ENCODE results near the gene NELFB.

NELFB gene

DNA sequence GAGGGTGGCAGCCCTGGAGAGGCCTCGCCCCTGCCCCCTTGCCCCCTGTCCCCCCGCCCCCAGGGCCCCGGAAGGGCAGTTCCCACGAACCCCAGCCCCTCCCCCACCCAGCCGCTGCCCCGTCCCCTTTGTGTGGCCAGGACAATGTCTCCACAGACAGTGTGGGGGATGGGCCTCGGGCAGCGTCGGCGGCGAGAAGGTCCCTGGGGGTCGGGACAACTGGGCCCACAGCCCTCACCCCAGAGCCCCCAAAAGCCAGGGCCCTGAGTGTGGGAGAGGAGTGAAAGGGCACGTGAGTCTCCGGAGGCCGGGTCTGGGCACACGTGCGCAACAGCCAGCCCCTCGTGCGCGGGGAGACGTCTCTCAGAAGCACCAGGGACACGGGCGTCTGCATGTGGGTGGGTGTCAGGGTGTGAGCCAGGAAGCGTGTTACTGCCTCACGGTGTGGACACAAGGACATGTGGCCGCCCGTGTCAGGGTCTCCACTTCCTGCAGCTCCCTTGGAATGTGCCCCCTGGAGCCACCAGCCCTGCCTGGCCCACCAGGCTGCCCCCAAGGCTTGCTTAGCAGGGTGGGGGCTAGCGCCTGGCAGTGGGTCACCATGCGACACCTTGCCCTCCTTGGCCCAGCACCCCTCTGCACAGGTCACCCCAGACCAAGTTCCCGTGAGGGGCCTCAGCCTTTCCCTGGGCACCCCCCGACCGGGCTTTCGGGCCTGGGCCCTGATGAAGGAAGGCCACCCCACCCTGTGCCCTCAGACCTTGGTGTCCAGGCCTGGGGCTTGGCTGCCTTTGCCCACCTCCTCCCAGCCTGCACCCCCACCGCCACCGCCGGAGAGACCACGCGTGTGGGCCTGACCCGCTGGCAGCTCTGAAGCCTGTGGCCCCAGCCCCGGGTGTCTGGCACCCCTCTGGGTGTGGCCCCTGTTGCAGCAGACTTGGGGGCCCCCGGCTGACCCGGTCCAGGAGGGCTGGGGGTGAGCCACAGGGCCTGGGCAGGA lies 59.7 kb downstream of the NELFB start:
- Histone ChIP-seq H2BK120ac (ENCODE audit: low read depth, low read length) (peak overlapping the region; percentile 100), H4K8ac (ENCODE audit: low read depth, low read length) (peak overlapping the region; percentile 100), H3K4ac (ENCODE audit: low read length) (peak overlapping the region; percentile 100), H3K4me3 (ENCODE audit: low read length in 2 of 2) (no peak overlapping the region), H3K23ac (ENCODE audit: low read depth, low read length, poor library complexity) (peak overlapping the region; percentile 91), H3K4me2 (ENCODE audit: insufficient read depth, low read length, poor library complexity, severe bottlenecking) (peak overlapping the region; percentile 25), H3K27ac (replicated peaks; ENCODE audit: low read length) (peak overlapping the region; percentile 57), H3K27me3 (ENCODE audit: control insufficient read depth in 3 of 3, insufficient read depth in 3 of 3, low read depth in 1 of 3, low read length in 3 of 3) (no peaks in the 10 kb centered on the region), H2AK5ac (ENCODE audit: low read depth, low read length) (peak overlapping the region; percentile 100), H3K18ac (ENCODE audit: low read length) (peak overlapping the region; percentile 100), H2BK5ac (ENCODE audit: low read length) (peak overlapping the region; percentile 100), H3K9me3 (replicated peaks in 1 of 2; ENCODE audit: control insufficient read depth in 2 of 2, insufficient read depth in 1 of 2, low read depth in 1 of 2, low read length in 2 of 2) (no peaks in the 10 kb centered on the region), H4K91ac (ENCODE audit: low read depth, low read length, poor library complexity) (peak overlapping the region; percentile 100), H2AFZ (ENCODE audit: low read length) (peak overlapping the region; percentile 75), H3K14ac (ENCODE audit: low read length) (peak overlapping the region; percentile 99), H3K4me1 (ENCODE audit: control insufficient read depth in 2 of 2, insufficient read depth in 1 of 2, low read depth in 1 of 2, low read length in 2 of 2) (peaks cover 31 to 38% of the 10 kb centered on the region in 2 donors), H3K79me1 (ENCODE audit: low read depth, low read length) (peaks cover 4% of the 10 kb centered on the region), H3K9ac (ENCODE audit: low read depth, low read length, poor library complexity) (peak overlapping the region; percentile 90), H3K36me3 (replicated peaks in 1 of 2; ENCODE audit: control insufficient read depth in 2 of 2, insufficient read depth in 2 of 2, low read length in 2 of 2) (no peaks in the 10 kb centered on the region), H2BK12ac (ENCODE audit: low read length) (peak overlapping the region; percentile 100), H2BK15ac (ENCODE audit: low read length) (peak overlapping the region; percentile 100)
- no peak for DNase-seq (ENCODE audit: low spot score)
- WGBS, 2 donors (ENCODE audit: extremely low coverage in 2 of 2, insufficient read length in 2 of 2, insufficient replicate concordance in 1 of 2), result no CpG with 5 or more reads among the region's 42 CpGs

DNA sequence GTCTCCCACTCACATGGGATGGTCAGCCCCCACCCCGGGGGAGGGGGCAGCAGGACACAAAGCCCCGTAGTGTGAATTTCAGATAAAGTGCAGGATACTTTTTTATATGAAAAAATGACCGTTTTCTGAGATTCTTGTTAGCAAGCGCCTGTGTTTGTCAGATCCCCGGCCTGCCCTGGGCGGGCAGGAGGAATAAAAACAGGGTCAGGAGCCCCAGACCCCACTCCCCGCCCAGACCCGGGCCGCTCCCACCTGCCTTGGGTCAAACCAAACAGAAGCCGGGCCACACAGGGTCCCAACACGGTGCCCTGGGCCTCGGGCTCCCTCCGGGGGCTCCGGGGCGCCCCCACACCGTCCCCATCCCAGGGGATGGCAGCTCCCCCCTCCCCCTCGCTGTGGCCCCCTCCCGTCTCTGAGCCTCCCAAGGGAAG lies 60.5 kb downstream of the NELFB start:
- no peak for DNase-seq (ENCODE audit: low spot score)

GRCh38 chr9:137316012-137316981 lies 61.2 kb downstream of the NELFB start:
- Histone ChIP-seq H2BK5ac (ENCODE audit: low read length) (peak overlapping the region; percentile 99), H2AFZ (ENCODE audit: low read length) (no peak overlapping the region), H2BK120ac (ENCODE audit: low read depth, low read length) (peak overlapping the region; percentile 100), H2AK5ac (ENCODE audit: low read depth, low read length) (peak overlapping the region; percentile 100), H3K14ac (ENCODE audit: low read length) (peak overlapping the region; percentile 84), H4K8ac (ENCODE audit: low read depth, low read length) (peak overlapping the region; percentile 96), H3K4me2 (ENCODE audit: insufficient read depth, low read length, poor library complexity, severe bottlenecking) (peak overlapping the region; percentile 54), H3K4me1 (ENCODE audit: control insufficient read depth in 2 of 2, insufficient read depth in 1 of 2, low read depth in 1 of 2, low read length in 2 of 2) (peaks cover 43 to 44% of the 10 kb centered on the region in 2 donors), H3K9ac (ENCODE audit: low read depth, low read length, poor library complexity) (peak overlapping the region; percentile 60), H2BK12ac (ENCODE audit: low read length) (peak overlapping the region; percentile 99), H3K36me3 (replicated peaks in 1 of 2; ENCODE audit: control insufficient read depth in 2 of 2, insufficient read depth in 2 of 2, low read length in 2 of 2) (no peaks in the 10 kb centered on the region), H3K18ac (ENCODE audit: low read length) (peak overlapping the region; percentile 100), H4K91ac (ENCODE audit: low read depth, low read length, poor library complexity) (peak overlapping the region; percentile 98), H3K27me3 (ENCODE audit: control insufficient read depth in 3 of 3, insufficient read depth in 3 of 3, low read depth in 1 of 3, low read length in 3 of 3) (no peaks in the 10 kb centered on the region), H3K4me3 (ENCODE audit: low read length in 2 of 2) (no peak overlapping the region), H3K9me3 (replicated peaks in 1 of 2; ENCODE audit: control insufficient read depth in 2 of 2, insufficient read depth in 1 of 2, low read depth in 1 of 2, low read length in 2 of 2) (no peaks in the 10 kb centered on the region), H2BK15ac (ENCODE audit: low read length) (peak overlapping the region; percentile 100), H3K23ac (ENCODE audit: low read depth, low read length, poor library complexity) (peak overlapping the region; percentile 89), H3K79me1 (ENCODE audit: low read depth, low read length) (peaks cover 4% of the 10 kb centered on the region), H3K4ac (ENCODE audit: low read length) (peak overlapping the region; percentile 99), H3K27ac (replicated peaks; ENCODE audit: low read length) (peak overlapping the region; percentile 68)
- no CpG with 5 or more reads among the region's 83 CpGs for WGBS, 2 donors (ENCODE audit: extremely low coverage in 2 of 2, insufficient read length in 2 of 2, insufficient replicate concordance in 1 of 2)
- no peak for DNase-seq (ENCODE audit: low spot score)

More for the DNA sequence above, 60.5 kb downstream of the NELFB start:
- Histone ChIP-seq H3K4me3 (ENCODE audit: low read length in 2 of 2) (no peak overlapping the region), H4K91ac (ENCODE audit: low read depth, low read length, poor library complexity) (no peak overlapping the region), H2BK5ac (ENCODE audit: low read length) (peak overlapping the region; percentile 100), H3K79me1 (ENCODE audit: low read depth, low read length) (peaks cover 4% of the 10 kb centered on the region), H3K27me3 (ENCODE audit: control insufficient read depth in 3 of 3, insufficient read depth in 3 of 3, low read depth in 1 of 3, low read length in 3 of 3) (no peaks in the 10 kb centered on the region), H3K18ac (ENCODE audit: low read length) (peak overlapping the region; percentile 100), H3K4ac (ENCODE audit: low read length) (peak overlapping the region; percentile 100), H3K4me2 (ENCODE audit: insufficient read depth, low read length, poor library complexity, severe bottlenecking) (peak overlapping the region; percentile 54), H3K27ac (replicated peaks; ENCODE audit: low read length) (peak overlapping the region; percentile 56), H2BK12ac (ENCODE audit: low read length) (no peak overlapping the region), H3K23ac (ENCODE audit: low read depth, low read length, poor library complexity) (no peak overlapping the region), H3K36me3 (replicated peaks in 1 of 2; ENCODE audit: control insufficient read depth in 2 of 2, insufficient read depth in 2 of 2, low read length in 2 of 2) (no peaks in the 10 kb centered on the region), H2BK15ac (ENCODE audit: low read length) (peak overlapping the region; percentile 100), H2AFZ (ENCODE audit: low read length) (peak overlapping the region; percentile 75), H3K4me1 (ENCODE audit: control insufficient read depth in 2 of 2, insufficient read depth in 1 of 2, low read depth in 1 of 2, low read length in 2 of 2) (peaks cover 37 to 42% of the 10 kb centered on the region in 2 donors), H3K14ac (ENCODE audit: low read length) (peak overlapping the region; percentile 99), H2AK5ac (ENCODE audit: low read depth, low read length) (peak overlapping the region; percentile 100), H3K9ac (ENCODE audit: low read depth, low read length, poor library complexity) (no peak overlapping the region), H3K9me3 (replicated peaks in 1 of 2; ENCODE audit: control insufficient read depth in 2 of 2, insufficient read depth in 1 of 2, low read depth in 1 of 2, low read length in 2 of 2) (no peaks in the 10 kb centered on the region), H2BK120ac (ENCODE audit: low read depth, low read length) (peak overlapping the region; percentile 100), H4K8ac (ENCODE audit: low read depth, low read length) (no peak overlapping the region)
- WGBS, 2 donors (ENCODE audit: extremely low coverage in 2 of 2, insufficient read length in 2 of 2, insufficient replicate concordance in 1 of 2), result no CpG with 5 or more reads among the region's 18 CpGs

Data from neuronal stem cell (in vitro differentiated cells).